Mononuclear cell (primary cell): ENCODE measurements around the gene KCNMA1. TPM values are rescaled to one million over a fixed set of nuclear protein-coding genes. Genes with fewer than 3 reads are reported as not detected.

Source experiments
- H3K27me3 ChIP-seq: 2 replicates; pipeline ENCODE4 v1.6.0; 2011; ENCODE audit warnings: low read length, control low read depth; ENCODE audit not compliant: insufficient read depth
- H3K4me1 ChIP-seq: 2 replicates; pipeline ENCODE4 v1.5.1; 2011; ENCODE audit warnings: mild to moderate bottlenecking, low read length, control low read depth; ENCODE audit not compliant: insufficient read depth
- H3K4me3 ChIP-seq: 2 replicates; pipeline ENCODE4 v1.5.1; 2011; ENCODE audit warnings: mild to moderate bottlenecking, low read length, moderate library complexity
- H3K9me3 ChIP-seq: 2 replicates; pipeline ENCODE4 v1.5.1; 2011; ENCODE audit warnings: low read depth, mild to moderate bottlenecking, control low read depth, low read length
- total RNA-seq: library from RNA; depleted of rRNA; stranded (reverse); fragments of >200 nt; gene quantifications from one replicate; pipeline ENCODE4 v1.2.3, GENCODE V29; 2012

KCNMA1 gene
- total RNA-seq, 1 donor = 0.42 TPM

DNA sequence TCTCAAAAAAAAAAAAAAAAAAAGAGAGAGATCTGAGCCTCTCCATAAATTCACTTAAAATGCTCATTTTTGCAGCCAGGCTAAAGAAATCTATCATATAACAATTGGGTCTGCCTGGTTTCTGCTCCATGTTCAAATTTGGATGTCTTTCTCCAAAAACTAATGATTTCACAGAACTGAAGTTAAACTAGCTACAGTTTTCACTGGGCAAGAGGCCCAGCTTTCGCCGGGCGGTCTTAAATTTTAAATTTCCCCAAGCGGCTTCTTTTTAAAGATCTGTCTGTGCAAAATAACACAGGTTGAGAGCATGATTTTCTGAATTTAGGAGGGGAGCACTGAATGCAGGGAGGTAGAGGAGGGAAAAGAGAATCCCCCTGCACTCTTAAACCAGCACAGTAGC is 603.4 kb downstream of the KCNMA1 start:
- Histone ChIP-seq H3K9me3 (no peaks in the 10 kb centered on the region), H3K4me1 (peaks cover 18% of the 10 kb centered on the region), H3K4me3 (no peak overlapping the region), H3K27me3 (no peaks in the 10 kb centered on the region)

- Histone ChIP-seq H3K4me1 (peaks cover 18% of the 10 kb centered on the region), H3K9me3 (no peaks in the 10 kb centered on the region), H3K4me3 (no peak overlapping the region), H3K27me3 (no peaks in the 10 kb centered on the region)
Observed at GRCh38 chr10:77032188-77032570, 605.4 kb downstream of the KCNMA1 start.

DNA sequence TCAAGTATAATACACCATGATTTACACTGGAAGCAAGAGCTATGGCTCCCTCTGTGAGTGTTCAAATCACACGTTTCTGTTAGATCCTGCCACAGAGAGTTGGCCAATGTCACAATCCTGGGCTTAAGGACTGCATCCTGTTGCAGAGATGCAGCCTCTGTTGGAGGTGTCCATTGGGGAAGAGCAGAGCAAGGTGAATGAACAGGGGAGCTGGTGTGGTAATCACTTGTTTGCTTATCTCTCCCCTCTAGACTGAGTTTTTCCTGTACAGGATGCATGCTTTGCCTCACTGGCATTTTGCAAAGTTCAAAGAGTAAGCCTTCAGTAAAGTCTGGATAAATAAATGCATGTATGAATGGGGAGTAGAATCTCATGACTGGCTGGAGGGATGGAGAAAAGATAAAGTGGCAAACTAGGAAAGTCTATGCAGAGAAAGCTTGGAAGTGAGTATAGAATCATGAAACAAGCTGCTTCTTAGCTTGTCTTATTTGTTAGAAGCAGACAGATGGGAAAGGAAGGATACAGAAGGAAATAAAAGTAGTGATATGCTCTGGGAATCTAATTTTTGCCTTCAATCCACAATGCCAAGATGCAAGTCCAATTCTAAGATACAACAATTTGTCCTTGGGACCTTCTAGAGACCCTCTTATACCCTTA is 605.9 kb downstream of the KCNMA1 start:
- no peaks in the 10 kb centered on the region for H3K9me3 ChIP-seq
- no peaks in the 10 kb centered on the region for H3K27me3 ChIP-seq
- peaks cover 18% of the 10 kb centered on the region for H3K4me1 ChIP-seq
- H3K4me3 ChIP-seq = no peak overlapping the region

DNA sequence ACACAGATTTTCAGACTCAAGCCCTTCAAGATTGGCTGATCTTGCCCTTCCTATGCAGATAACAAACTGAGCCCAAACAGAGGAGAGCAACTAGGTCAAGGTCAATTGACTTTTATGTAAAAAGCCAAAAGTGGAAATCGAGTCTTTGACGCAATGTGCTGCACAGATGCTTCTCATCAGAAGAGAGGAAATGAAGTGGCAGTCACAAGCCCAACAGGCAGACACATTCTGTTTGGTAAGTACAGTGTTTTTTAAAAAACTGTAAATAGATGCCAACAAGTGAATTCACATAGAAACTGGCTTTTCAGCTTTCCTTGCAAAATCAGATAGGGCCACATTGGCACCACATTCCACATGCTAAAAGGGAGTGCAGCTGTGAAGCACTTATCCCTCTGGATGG is 606.6 kb downstream of the KCNMA1 start:
- H3K4me1 ChIP-seq = peaks cover 18% of the 10 kb centered on the region

DNA sequence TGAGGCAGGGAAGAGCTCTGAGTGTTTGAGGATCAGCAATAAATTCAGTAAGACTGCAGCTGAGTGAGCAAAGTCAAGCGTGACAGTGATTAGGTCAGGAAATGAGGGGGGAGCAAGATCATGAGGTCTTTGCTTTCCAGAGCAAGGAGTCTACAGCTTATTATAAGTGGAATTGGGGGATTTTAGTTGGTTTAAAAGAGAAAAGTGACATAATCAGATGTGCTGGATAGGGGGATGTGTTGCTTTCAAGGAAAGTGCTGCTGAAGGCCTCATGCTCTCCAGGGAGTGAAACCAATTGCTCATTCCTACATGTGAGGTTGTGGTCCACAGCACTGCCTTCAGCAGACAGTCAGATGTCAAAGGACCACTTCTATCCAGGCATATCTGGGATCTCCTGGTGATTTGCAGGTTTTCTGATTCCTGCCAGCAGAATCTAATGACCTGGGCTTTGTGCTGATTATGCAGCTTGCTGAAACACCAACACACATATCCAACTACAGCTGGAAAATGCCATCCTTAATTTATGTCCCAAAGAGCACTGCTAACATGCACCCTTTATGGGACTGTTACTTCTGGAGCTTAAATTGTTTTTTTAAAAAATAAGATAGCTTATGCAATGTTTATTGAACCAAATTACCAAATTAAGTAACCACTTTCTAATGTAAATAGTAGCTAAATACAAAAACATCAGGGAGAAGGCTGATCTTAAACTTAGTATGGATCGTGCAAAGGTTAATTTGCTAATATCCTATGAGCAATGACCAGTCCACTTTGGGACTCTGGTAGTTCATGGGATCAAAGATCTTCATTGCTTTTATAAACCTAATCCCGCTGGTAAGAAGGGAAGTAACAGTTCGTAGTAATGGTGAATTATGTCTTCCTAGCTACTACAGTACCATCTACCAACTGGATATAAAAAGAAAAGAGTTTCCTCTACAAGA is 607.6 kb downstream of the KCNMA1 start:
- Histone ChIP-seq H3K9me3 (no peaks in the 10 kb centered on the region), H3K27me3 (no peaks in the 10 kb centered on the region), H3K4me1 (peaks cover 18% of the 10 kb centered on the region), H3K4me3 (no peak overlapping the region)

More for the DNA sequence above, 606.6 kb downstream of the KCNMA1 start:
- Histone ChIP-seq H3K4me3 (no peak overlapping the region), H3K9me3 (no peaks in the 10 kb centered on the region), H3K27me3 (no peaks in the 10 kb centered on the region)

GRCh38 chr10:77028042-77028441 is 609.6 kb downstream of the KCNMA1 start:
- H3K27me3 ChIP-seq = no peaks in the 10 kb centered on the region
- H3K4me1 ChIP-seq = peaks cover 18% of the 10 kb centered on the region
- H3K9me3 ChIP-seq = no peaks in the 10 kb centered on the region
- H3K4me3 ChIP-seq = no peak overlapping the region

- Histone ChIP-seq H3K27me3 (no peaks in the 10 kb centered on the region), H3K9me3 (no peaks in the 10 kb centered on the region), H3K4me3 (no peak overlapping the region), H3K4me1 (peaks cover 15% of the 10 kb centered on the region)
Observed at GRCh38 chr10:77027576-77027975, 610.0 kb downstream of the KCNMA1 start.

DNA sequence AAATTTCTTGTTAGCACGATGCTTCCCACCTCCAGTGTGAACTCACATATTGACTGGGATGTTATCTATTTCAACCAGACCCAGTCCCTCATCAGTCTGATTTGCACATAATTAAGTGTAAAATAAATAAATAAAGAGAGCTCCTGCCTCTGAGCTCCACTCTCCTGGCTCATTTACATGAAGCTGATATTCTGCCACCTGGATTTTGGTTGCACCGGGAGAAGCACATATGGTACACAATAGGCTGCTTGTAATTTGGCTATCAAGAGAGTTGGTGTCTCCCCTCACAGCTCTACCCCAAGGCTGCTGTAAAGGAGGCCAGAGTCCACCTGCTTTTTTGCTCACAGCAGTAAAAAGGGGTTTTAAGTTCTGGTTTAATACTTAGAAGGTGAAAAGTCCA is 610.5 kb downstream of the KCNMA1 start:
- Histone ChIP-seq H3K27me3 (no peaks in the 10 kb centered on the region), H3K4me3 (no peak overlapping the region), H3K9me3 (no peaks in the 10 kb centered on the region), H3K4me1 (peaks cover 11% of the 10 kb centered on the region)

GRCh38 chr10:77026148-77026547 is 611.5 kb downstream of the KCNMA1 start:
- Histone ChIP-seq H3K4me3 (no peak overlapping the region), H3K9me3 (no peaks in the 10 kb centered on the region), H3K4me1 (peaks cover 2% of the 10 kb centered on the region), H3K27me3 (no peaks in the 10 kb centered on the region)

DNA sequence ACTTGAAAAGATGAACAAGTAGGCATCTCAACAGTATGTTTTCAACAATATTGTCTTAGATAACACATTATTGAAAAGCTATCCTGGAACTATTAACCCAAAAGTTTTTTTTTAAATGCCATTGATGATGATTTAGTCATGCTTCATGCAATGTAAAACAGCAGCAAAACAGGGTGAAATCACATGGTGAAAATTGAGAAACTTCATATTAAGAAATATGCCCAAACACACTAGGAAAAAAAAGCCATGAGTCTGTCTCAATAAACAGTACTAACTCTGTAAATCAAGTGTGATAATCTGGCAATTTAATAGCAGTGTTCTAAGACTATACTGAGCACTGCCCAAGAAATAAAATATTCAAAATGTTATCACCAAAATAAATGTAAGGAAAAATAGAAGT is 613.1 kb downstream of the KCNMA1 start:
- Histone ChIP-seq H3K9me3 (no peaks in the 10 kb centered on the region), H3K27me3 (no peaks in the 10 kb centered on the region), H3K4me1 (no peaks in the 10 kb centered on the region)

DNA sequence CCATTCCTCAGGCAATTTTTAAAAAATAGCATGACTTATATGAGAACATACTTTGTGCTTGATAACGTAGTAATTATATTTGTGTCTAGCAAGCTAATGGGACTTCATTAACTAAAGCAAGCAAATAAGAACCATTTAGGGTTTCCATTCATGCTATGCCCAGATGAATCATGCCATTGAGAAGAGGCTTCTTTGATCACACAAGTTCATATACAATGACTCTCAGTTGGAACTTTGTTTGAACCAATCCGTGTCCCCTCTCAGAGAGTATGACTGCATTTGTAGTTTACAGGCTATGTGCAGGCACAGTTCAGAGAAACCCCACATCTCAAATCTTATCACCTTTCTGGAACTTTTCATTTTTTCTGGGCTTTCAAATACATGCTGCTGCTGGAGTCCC is 614.2 kb downstream of the KCNMA1 start:
- H3K9me3 ChIP-seq = no peaks in the 10 kb centered on the region
- no peaks in the 10 kb centered on the region for H3K27me3 ChIP-seq

More for the DNA sequence above, 613.1 kb downstream of the KCNMA1 start:
- no peak overlapping the region for H3K4me3 ChIP-seq

DNA sequence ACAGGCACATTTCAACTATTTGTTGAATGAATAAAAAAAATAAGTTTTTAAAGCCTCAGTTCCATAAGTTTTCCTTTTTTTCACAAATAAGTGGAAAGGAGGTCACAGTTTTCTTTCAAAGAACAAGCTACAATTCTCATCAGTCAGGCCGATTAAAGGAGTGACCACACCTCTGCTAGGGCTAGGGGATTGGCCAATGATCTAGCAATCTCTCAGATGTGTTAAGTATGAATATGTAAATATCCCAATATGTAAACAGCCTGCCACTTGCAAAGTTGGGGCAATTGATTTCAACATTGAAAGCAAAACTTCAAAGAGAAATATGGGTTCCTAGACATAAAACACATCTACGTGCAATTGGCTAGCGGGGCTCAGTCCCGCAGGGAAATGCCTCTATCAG is 614.9 kb downstream of the KCNMA1 start:
- Histone ChIP-seq H3K27me3 (no peaks in the 10 kb centered on the region), H3K4me3 (no peak overlapping the region), H3K9me3 (no peaks in the 10 kb centered on the region), H3K4me1 (no peaks in the 10 kb centered on the region)

More for the DNA sequence above, 614.2 kb downstream of the KCNMA1 start:
- Histone ChIP-seq H3K4me1 (no peaks in the 10 kb centered on the region), H3K4me3 (no peak overlapping the region)

DNA sequence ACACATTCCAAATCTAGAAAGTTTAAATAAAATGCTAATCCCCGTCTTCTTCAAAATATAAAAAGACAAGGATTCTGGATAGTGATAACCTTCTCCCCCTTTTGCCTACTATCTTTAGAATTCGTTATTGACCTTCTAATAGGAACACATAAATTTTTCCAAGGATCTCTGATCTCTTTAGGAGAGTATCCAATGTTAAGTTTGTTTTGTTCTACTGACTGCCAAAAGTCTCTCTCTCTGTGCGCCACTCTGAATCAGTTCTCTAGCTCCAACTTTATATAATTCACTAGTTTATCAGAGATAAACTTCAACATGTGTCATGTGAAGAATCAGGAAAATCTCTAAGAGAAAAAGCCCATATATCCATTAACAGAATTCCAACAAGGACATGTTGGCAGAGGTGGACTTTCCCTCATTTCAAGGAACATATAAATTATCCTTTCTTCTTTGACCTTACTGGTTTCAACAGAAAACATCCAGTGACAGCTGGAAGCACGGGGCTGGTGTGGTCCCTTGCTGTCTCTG is 615.6 kb downstream of the KCNMA1 start:
- H3K4me1 ChIP-seq = no peaks in the 10 kb centered on the region
- no peaks in the 10 kb centered on the region for H3K9me3 ChIP-seq
- no peaks in the 10 kb centered on the region for H3K27me3 ChIP-seq
- no peak overlapping the region for H3K4me3 ChIP-seq

GRCh38 chr10:77020426-77021040 is 617.1 kb downstream of the KCNMA1 start:
- Histone ChIP-seq H3K27me3 (no peaks in the 10 kb centered on the region), H3K4me3 (no peak overlapping the region), H3K4me1 (no peaks in the 10 kb centered on the region)

DNA sequence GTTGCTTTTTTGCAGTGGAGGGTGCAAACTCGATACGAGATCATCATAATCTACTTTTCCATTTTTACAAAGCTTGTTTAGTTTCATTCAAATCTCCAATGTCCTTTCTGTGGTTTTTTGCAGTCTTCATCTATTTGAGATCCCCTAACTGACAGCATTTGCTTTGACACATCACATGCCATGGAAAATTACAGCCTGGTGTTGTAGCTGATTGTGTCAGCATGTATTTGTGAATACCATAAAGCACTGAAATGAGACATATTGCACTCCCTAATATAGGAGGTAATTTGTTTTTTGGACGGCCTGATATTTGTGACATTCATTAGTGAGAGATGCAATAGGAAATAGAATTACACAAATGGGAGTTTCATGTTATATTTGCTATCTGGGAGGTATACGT is 620.8 kb downstream of the KCNMA1 start:
- Histone ChIP-seq H3K9me3 (no peaks in the 10 kb centered on the region), H3K4me3 (no peak overlapping the region), H3K4me1 (no peaks in the 10 kb centered on the region), H3K27me3 (no peaks in the 10 kb centered on the region)

More at GRCh38 chr10:77020426-77021040, 617.1 kb downstream of the KCNMA1 start:
- H3K9me3 ChIP-seq = no peaks in the 10 kb centered on the region
